SK-N-SH (cell line): ENCODE data around the gene PNMA6E. TPM values are rescaled to one million over a fixed set of nuclear protein-coding genes. Genes with fewer than 3 reads are reported as not detected.

ENCODE experiments used
- CTCF ChIA-PET: fragments of 300-600, 350-600 bp; formaldehyde crosslinking; extraction: SDS; loops from one replicate; lab custom pipeline; 2021; lab: Yijun Ruan, JAX
- POLR2A ChIA-PET: fragments of 350-600 bp; sonication (Branson Sonifier 250); formaldehyde crosslinking; extraction: SDS; loops from one replicate; lab custom pipeline; 2020; ENCODE audit warnings: antibody characterized with exemption, inconsistent platforms; lab: Yijun Ruan, JAX
- DNase-seq: peaks from one replicate; pipeline ENCODE4 v3.0.0; 2012
- H2AFZ ChIP-seq: fragments of 200-600 bp; sonication (generic); 2 replicates; pipeline ENCODE4 v1.8.1; 2016; ENCODE audit warnings: antibody characterized with exemption, mild to moderate bottlenecking, low read depth
- H3F3A ChIP-seq: fragments of 200-600 bp; sonication (generic); replicated peaks from 2 replicates; pipeline ENCODE3; 2016; ENCODE audit warnings: antibody characterized with exemption, mild to moderate bottlenecking; ENCODE audit not compliant: insufficient read depth
- H3K27ac ChIP-seq, 2 experiments: fragments of 200-500 bp in 1 of 2; fragments of 200-600 bp in 1 of 2; sonication (Bioruptor generic) in 1 of 2; sonication (generic), shearing (Covaris generic) in 1 of 2; 2 replicates each; pipeline versions ENCODE4 v1.5.1 to v1.6.1; 2014 to 2016; ENCODE audit warnings: low read depth in 2 of 2, inconsistent platforms in 1 of 2, low read length in 1 of 2, mild to moderate bottlenecking in 1 of 2, mixed read lengths in 1 of 2
- H3K27me3 ChIP-seq: fragments of 200-600 bp; sonication (generic), shearing (Covaris generic); 2 replicates; pipeline ENCODE4 v1.6.1; 2016; ENCODE audit warnings: mixed run types; ENCODE audit not compliant: insufficient read depth
- H3K36me3 ChIP-seq, 2 experiments: fragments of 200-500 bp in 1 of 2; fragments of 200-600 bp in 1 of 2; sonication (Bioruptor generic) in 1 of 2; sonication (generic) in 1 of 2; replicated peaks in 1 of 2; 2 replicates each; pipeline versions ENCODE3 to v1.5.1; 2014 to 2016; ENCODE audit warnings: low read length in 1 of 2, mild to moderate bottlenecking in 1 of 2; ENCODE audit not compliant: insufficient read depth in 2 of 2, control insufficient read depth in 1 of 2
- H3K4me1 ChIP-seq, 2 experiments: fragments of 200-500 bp in 1 of 2; fragments of 200-600 bp in 1 of 2; sonication (Bioruptor generic) in 1 of 2; sonication (generic), shearing (Covaris generic) in 1 of 2; 2 replicates each; pipeline versions ENCODE4 v1.5.1 to v1.6.1; 2014 to 2016; ENCODE audit warnings: low read depth in 1 of 2, low read length in 1 of 2, mixed run types in 1 of 2; ENCODE audit not compliant: insufficient read depth in 2 of 2, control insufficient read depth in 1 of 2
- H3K4me2 ChIP-seq: fragments of 200-600 bp; sonication (generic), shearing (Covaris generic); 2 replicates; pipeline ENCODE4 v1.6.1; 2017; ENCODE audit warnings: mixed run types
- H3K4me3 ChIP-seq, 2 experiments: fragments of 200-500 bp in 1 of 2; fragments of 200-600 bp in 1 of 2; sonication (Bioruptor generic) in 1 of 2; sonication (generic), shearing (Covaris generic) in 1 of 2; 2 replicates each; pipeline versions ENCODE4 v1.5.1 to v1.8.1; 2014 to 2016; ENCODE audit warnings: low read depth in 2 of 2, inconsistent platforms in 1 of 2, low read length in 1 of 2, mild to moderate bottlenecking in 1 of 2, mixed read lengths in 1 of 2, moderate library complexity in 1 of 2
- H3K79me2 ChIP-seq: fragments of 200-600 bp; sonication (generic); 2 replicates; pipeline ENCODE4 v1.8.1; 2017; ENCODE audit warnings: mild to moderate bottlenecking; ENCODE audit not compliant: insufficient read depth
- H3K9ac ChIP-seq: fragments of 200-600 bp; sonication (generic); 2 replicates; pipeline ENCODE4 v1.6.1; 2017; ENCODE audit warnings: mixed run types
- H3K9me2 ChIP-seq: fragments of 200-600 bp; sonication (generic); 2 replicates; pipeline ENCODE4 v1.6.1; 2017; ENCODE audit warnings: mixed run types
- H3K9me3 ChIP-seq: fragments of 200-600 bp; sonication (generic); 2 replicates; pipeline ENCODE4 v1.6.1; 2017; ENCODE audit warnings: mixed run types, mild to moderate bottlenecking, moderate library complexity
- H4K20me1 ChIP-seq: fragments of 200-600 bp; sonication (generic); 2 replicates; pipeline ENCODE4 v1.6.1; 2017; ENCODE audit warnings: mild to moderate bottlenecking, mixed run types; ENCODE audit not compliant: insufficient read depth
- CHD2 ChIP-seq: fragments of 150-350 bp; IDR thresholded peaks from 2 replicates; pipeline ENCODE4 v1.6.1; 2018; ENCODE audit warnings: low read length; ENCODE audit not compliant: partially characterized antibody
- EZH2phosphoT487 ChIP-seq: fragments of 200-600 bp; sonication (generic); IDR thresholded peaks from 2 replicates; pipeline ENCODE4 v1.6.1; 2017; ENCODE audit warnings: low read depth, mixed run types, mild to moderate bottlenecking, antibody characterized with exemption, moderate library complexity, borderline replicate concordance
- FOSL2 ChIP-seq: IDR thresholded peaks from 2 replicates; pipeline ENCODE4 v1.4.0; 2012; ENCODE audit warnings: low read depth, mild to moderate bottlenecking, moderate library complexity, borderline replicate concordance
- NFIC ChIP-seq: IDR thresholded peaks from 2 replicates; pipeline ENCODE4 v1.4.0; 2012; ENCODE audit warnings: borderline replicate concordance
- POLR2AphosphoS5 ChIP-seq: IDR thresholded peaks from 2 replicates; pipeline ENCODE4 v1.6.1; 2012; ENCODE audit warnings: low read depth, low read length
- REST ChIP-seq: IDR thresholded peaks from 2 replicates; pipeline ENCODE4 v1.6.1; 2012; ENCODE audit warnings: mild to moderate bottlenecking, low read depth, low read length, moderate library complexity
- TAF1 ChIP-seq: IDR thresholded peaks from 2 replicates; pipeline ENCODE4 v1.6.1; 2012; ENCODE audit warnings: low read depth, mild to moderate bottlenecking, low read length, moderate library complexity, borderline replicate concordance
- TEAD4 ChIP-seq: IDR thresholded peaks from 2 replicates; pipeline ENCODE4 v1.4.0; 2012; ENCODE audit warnings: mild to moderate bottlenecking, borderline replicate concordance; ENCODE audit not compliant: insufficient read depth
- WGBS: methylation state at CpG from one replicate; pipeline ENCODE4 v1.1.6; 2017; ENCODE audit warnings: low lambda C conversion rate; 5-methylcytosine and 5-hydroxymethylcytosine counted together
- polyA plus RNA-seq, 3 experiments: library from polyadenylated mRNA; depleted of rRNA; stranded (reverse); fragments of >200 nt; gene quantifications; 2 replicates each; pipeline ENCODE4 v1.2.3, GENCODE V29; 2012
- TF ChIP-seq, protein P1 (sequence below): fragments of 150-350 bp; IDR thresholded peaks from 2 replicates; pipeline ENCODE4 v1.6.1; 2017; ENCODE audit warnings: antibody characterized with exemption, low read length, low read depth, borderline replicate concordance

PNMA6E gene
- polyA plus RNA-seq, 1 of the 3 experiments (the other 2 are of a cell fraction): not detected

GRCh38 chrX:153446950-153447580, 45.9 kb upstream of the PNMA6E start:
- Histone ChIP-seq H3K36me3 (peaks cover 0 to 2% of the 10 kb centered on the region in 2 experiments), H3K27ac (no peak overlapping the region), H3F3A (no peaks in the 10 kb centered on the region), H3K9me3 (no peaks in the 10 kb centered on the region), H3K4me1 (no peaks in the 10 kb centered on the region), H3K4me2 (no peak overlapping the region), H3K9ac (no peak overlapping the region), H2AFZ (no peak overlapping the region), H3K79me2 (no peaks in the 10 kb centered on the region), H3K4me3 (no peak overlapping the region), H4K20me1 (no peaks in the 10 kb centered on the region), H3K9me2 (no peaks in the 10 kb centered on the region), H3K27me3 (peaks cover 30% of the 10 kb centered on the region)
- ChIA-PET CTCF (interaction anchor here (1.2 kb wide), 1 partner anchor 62 kb away, joined by 3 read pairs; no protein-coding TSS in a partner anchor), POLR2A (no interaction called here)
- TF ChIP-seq TAF1 (no peak), NFIC (no peak), EZH2phosphoT487 (no peak), REST (no peak), CHD2 (no peak), FOSL2 (no peak)
- TF ChIP-seq, protein P1, sequence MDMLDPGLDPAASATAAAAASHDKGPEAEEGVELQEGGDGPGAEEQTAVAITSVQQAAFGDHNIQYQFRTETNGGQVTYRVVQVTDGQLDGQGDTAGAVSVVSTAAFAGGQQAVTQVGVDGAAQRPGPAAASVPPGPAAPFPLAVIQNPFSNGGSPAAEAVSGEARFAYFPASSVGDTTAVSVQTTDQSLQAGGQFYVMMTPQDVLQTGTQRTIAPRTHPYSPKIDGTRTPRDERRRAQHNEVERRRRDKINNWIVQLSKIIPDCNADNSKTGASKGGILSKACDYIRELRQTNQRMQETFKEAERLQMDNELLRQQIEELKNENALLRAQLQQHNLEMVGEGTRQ: no peak
- WGBS: 63% methylated on average over 3 of the region's 17 CpGs
- DNase-seq: no peak

DNA sequence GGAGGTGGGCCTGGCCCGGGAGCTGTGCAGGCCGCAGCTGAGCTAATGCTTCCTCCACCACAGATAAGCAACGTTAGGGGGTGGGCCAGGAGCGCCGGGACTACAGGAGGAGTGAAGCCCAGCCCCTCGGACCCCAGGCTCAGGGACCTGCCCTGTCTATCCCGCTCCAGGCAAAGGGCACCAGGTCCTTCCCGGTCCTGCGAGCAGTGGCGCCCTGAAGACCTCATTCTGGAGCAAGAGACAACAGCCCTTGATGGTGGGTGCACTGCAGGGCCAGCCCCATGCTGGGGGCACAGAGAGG, 45.4 kb upstream of the PNMA6E start:
- ChIA-PET CTCF (interaction anchor here (1.0 to 1.4 kb wide), 3 partner anchors 14 to 62 kb away, joined by 3 to 7 read pairs (median 3); no protein-coding TSS in a partner anchor), POLR2A (no interaction called here)
- no peaks in the 10 kb centered on the region for H3F3A ChIP-seq
- H2AFZ ChIP-seq: no peak overlapping the region
- H3K9me3 ChIP-seq: no peaks in the 10 kb centered on the region
- H3K4me1 ChIP-seq: no peaks in the 10 kb centered on the region
- no peak overlapping the region for H3K4me2 ChIP-seq
- H3K4me3 ChIP-seq: no peak overlapping the region
- no peak for DNase-seq
- 55% methylated on average over 3 of the region's 10 CpGs for WGBS
- H4K20me1 ChIP-seq: no peaks in the 10 kb centered on the region
- H3K9ac ChIP-seq: no peak overlapping the region
- H3K9me2 ChIP-seq: no peaks in the 10 kb centered on the region
- no peak overlapping the region for H3K27ac ChIP-seq
- H3K27me3 ChIP-seq: peaks cover 34% of the 10 kb centered on the region
- no peaks in the 10 kb centered on the region for H3K79me2 ChIP-seq
- no peaks in the 10 kb centered on the region for H3K36me3 ChIP-seq
- TF ChIP-seq TEAD4: no peak
- no peak for TF ChIP-seq FOSL2
- TF ChIP-seq EZH2phosphoT487: no peak
- no peak for TF ChIP-seq POLR2AphosphoS5
